Measurements from ENCODE around the gene CDK14.

CDK14 gene

DNA sequence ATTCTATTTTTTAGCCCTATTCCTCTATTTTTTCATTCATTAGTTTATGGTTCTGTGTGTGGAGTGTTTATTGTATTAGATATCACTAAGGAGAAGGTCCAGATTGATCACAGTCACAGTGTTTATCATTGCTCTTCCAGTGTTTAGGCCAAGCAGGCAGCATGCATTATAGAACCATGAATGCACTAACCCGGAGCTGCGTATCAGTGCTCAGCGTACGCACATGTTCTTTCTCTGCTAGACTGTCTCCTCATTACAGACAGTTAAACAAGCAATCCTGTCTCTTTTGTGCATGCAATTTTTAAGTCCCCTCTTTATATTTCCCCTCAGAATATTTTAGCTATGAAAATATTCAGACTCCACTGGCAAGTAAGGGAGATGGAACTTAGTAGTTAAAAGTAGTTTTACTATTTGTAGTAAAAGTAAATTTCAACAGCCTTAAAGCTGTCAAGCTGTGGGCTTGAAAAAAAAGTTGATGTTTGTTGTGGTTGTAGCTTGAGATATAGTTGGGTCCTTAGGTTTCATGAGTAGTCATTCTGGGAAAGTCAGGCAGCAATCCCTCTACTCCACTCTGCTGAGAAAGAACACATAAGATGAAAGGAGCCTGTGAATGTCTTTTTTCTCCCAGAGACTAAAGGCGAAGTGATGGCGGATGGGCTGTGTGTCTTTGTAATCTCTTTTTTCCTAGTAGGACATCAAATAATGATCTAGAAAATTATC, 260.4 kb downstream of the CDK14 start:
- DNase-seq = no peak

DNA sequence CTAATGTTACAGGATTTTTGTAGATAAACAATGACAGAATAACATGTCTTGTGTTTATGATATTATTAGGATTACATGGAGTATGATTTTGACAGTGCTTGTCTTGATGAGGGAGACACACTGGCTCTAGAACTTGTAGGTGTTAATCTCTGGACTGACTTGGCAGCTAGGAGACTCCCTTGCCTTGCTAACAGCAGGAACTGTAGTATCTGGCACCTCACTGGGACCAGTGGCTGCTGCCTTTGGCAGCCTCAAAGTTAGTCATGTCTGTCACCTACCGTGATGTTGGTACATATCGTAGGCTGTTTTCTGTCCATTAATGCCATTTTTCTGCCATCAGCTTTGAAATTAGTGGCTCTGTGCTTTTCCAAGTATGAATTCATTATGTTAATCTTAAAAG, 261.5 kb downstream of the CDK14 start:
- no peak for DNase-seq

DNA sequence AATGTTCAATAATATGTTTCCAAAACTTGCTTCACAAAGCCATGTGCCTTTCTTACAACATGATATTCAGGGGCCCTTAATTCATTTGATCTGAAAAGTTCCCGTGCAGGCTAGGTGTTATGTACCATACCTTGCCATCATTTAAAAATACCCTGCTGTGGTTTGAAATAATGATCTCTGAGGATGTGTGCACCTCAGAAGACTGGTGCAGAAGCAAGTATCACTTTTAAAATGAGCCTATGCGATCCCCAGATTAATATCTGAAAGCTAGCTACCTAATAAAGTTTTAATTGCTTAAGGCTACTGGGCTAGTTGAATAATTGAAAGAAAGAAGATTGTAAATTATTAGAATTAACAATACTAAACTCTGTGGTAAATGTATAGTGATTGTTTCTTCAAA, 262.4 kb downstream of the CDK14 start:
- DNase-seq = no peak

DNA sequence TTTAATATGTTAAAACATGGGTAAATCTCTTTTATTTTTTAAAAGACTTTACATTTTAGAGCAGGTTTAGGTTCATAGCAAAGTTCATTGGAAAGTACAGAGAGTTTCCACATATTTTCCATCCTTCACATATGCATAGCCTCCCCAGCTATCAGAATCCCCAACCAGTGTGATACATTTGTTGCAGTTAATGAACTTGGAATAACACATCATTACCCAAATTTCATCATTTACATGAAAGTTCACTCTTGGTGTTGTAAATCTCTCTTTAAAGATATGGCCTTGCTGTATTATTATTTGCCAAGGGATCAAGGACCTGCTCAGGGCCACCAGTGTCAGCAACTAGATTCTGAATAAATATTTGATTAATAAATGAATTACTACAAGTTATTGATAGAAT, 263.4 kb downstream of the CDK14 start:
- no peak for DNase-seq

DNA sequence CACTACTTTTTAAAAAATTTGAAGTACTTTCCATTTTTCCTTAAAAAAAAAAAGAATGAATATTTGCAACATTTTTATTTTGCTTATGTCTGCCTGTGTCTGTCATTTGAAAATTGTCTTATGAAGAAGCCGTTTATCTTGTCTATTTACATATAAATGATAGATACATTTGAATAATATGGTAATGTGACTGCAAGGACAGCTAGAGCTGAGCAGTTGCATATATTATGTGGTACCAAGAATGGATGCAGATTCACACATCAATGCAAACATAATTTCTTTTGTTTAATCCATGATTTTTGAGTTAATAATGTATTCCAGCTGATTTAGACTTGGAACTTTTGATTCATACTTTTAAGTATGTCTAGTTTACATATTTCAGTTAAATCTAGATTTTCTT, 268.0 kb downstream of the CDK14 start:
- DNase-seq = no peak

DNA sequence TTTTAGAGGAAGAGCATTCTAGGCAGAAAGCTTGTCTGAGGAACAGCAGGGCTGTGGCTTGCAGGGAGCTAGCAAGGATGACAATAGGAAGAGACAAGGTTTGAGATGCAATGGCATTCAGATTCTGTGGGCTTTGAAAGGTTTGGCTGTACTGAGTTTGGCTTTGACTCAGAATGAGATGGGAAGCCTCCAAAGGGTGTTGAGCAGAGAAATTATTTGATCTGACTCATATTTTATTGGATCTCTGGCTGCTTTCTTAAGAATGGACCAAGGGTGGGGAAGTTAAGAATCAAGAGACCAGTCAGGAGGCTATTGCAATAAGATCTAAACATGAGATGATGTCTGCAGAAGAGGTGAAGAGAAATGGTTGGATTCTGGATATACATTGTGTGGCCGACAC, 273.2 kb downstream of the CDK14 start:
- no peak for DNase-seq

DNA sequence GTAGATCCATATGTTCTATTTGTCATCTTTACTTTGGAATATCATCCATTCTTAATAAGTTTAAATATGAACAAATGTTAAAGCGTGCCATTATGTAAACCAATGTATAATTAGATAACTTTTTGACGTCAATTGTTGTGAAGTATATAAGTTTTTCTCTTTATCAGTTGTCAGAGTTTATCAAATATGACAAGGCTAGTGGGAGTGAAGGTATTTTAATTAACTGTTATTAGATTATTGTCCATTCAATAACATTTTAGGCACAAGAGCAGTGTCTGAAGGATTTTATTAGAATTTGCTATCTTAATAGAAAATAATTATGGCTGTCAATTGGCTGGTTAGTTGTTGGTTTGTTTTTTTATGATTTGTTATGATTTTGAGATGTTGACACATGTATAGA, 280.6 kb downstream of the CDK14 start:
- no peak for DNase-seq

DNA sequence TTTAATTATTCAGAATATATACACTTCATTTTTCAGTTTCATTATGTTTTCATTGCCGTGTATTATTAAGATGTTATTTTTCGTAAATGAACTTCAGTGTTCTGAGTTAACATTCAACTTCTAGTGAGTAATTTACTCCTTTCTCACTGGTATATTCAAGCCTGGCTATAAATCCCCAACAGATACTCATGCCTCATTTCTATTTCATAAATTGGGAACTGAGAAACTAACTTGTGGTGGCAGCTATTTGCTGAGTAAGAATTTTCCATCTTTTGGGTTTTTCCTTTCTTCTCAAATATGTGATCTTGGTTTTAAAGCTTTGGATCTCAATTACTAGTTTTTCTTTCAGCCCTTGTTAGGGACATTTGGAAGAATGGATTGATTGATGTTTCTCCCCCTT, 281.1 kb downstream of the CDK14 start:
- DNase-seq = no peak

DNA sequence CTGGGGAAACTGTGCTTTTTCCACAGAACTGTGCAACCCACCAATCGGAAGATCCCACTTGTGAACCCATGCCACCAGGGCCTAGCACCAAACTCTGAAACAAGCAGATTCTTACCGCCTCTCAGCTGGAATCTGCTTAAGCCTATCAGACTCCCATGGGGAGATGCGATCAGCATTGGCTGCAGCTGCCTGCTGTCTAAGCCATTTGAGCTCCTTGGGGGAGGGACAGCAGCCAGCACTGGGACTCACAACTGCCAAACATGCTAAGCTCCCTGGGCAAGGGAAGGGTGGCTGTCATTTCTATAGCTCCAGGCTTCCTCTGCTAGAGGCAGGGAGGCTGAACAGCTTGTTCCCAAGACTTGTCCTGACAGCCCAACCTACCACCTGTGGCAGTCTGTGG, 283.8 kb downstream of the CDK14 start:
- DNase-seq = no peak

DNA sequence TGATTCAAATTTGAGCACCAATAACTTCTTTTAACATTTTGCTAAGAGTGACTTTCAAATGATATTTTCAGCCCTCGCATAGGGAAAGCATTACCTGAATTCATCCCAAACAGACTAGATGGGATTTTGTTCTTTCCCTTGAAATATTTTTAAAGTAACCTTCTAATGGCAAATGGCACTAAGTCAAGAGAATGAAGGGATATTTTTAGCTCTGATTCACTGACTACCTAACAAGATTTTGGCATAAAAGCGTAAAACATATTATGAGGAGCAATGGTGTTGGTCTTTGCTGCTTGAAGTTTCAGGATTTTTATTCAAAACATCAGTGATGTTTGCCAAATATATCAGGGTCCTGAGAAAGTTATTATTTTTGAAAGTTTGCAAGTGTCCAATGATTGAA, 290.3 kb downstream of the CDK14 start:
- no peak for DNase-seq

DNA sequence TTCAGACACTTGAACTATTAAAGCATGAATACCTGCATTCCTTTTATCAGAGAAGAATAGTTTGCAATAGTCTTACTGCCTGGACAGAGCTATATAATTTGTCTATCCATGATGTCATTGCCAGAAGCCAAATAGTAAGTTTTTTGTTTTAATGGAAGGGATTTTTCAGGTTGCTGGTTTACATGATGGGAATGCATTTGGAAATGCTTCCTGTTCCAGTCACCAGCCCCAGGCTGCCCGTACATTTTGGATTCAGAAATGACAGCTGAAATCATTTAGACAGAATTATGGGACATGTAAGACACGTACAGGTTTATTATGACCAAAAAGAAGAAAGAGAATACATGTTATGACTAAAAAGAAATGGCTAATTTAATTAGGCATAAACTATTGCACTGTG, 293.1 kb downstream of the CDK14 start:
- no peak for DNase-seq

DNA sequence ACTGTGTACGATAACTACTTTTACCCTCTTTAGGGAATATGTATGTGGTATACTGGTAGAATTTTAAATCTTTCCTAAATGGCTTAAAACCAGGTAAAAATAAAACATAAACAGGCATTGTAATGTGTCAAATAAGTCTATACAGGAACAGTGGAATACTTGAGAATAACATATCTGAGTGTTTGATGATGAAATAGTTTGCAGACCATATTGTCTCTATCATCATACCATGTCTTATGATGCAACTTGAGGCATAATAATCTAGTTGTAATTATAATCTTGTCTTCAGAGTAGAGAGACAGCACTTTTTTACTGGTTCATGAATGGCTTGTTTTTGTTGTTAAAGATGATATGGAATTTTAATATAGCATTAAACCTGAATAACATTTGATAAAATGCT, 293.5 kb downstream of the CDK14 start:
- DNase-seq = no peak

DNA sequence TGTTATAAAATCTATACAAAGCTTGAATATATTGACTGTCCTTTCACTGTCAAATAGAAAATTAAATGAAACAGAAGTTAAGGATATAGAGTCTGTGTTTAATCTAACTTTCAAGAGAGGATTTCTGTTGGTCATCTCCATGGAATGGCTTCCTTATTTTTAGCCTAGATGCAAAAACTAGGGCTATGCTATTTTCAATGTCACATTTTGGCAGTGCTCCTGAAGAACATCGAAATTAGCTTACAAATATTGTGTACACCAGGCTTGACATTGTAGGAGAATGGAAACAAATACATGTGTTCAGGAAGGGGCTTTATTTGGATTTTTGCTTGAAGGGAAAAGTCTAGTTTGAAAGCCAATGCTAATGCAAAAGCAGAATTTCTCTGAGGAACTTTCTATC, 295.4 kb downstream of the CDK14 start:
- DNase-seq = no peak

DNA sequence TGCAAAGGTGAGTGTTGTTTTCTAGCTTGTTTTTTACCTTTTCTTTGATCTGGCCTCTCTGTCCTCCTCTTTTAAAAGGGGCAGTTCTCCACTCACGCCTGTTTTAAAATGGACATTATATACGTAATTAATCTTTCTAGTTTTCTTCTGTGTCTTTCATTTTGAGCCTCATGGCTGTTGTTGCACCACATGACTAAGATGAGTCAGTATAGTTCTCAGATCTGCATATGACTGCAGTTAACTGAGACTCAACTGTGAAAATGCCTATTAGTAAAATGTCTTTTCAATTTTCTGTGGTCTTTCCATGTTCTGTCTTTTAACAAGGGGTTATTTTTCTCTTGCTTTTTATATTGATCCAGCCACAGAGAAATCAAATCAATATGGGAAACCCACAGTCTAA, 296.1 kb downstream of the CDK14 start:
- no peak for DNase-seq

DNA sequence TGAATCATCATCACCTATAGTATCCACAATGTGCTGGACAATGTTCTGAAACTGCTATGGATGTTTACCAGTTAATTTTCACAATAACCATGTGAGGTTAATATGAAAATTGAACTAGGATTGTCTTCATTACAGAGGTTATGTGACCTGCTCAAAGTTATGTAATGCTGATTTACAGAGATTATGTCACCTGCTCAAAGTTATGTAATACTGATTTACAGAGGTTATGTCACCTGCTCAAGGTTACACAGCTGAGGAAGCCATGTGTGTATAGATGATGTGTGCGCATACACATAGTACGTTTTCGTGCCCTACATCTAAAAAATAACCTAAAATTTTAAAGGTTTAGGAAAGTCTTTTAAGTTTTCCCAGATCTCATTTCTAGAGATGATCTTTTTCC, 298.0 kb downstream of the CDK14 start:
- DNase-seq = no peak

DNA sequence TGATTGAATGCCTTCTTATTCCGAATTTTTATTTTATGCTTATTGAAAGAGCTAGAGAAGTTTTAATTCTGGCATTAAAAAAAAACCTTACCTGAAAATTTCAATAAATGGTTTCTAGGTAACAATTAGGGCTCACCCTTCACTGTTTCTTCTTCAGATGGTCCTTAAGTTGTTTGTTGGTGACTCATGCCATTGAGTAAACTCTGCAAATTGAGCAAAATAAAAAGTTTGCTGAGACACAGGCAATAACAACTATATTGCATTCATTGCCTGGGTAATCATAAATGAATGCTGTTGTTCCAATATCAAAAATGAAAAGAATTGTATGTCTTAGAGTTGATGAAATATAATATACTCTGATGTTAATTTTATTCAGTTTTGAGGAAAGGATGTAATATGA, 300.3 kb downstream of the CDK14 start:
- DNase-seq = no peak

DNA sequence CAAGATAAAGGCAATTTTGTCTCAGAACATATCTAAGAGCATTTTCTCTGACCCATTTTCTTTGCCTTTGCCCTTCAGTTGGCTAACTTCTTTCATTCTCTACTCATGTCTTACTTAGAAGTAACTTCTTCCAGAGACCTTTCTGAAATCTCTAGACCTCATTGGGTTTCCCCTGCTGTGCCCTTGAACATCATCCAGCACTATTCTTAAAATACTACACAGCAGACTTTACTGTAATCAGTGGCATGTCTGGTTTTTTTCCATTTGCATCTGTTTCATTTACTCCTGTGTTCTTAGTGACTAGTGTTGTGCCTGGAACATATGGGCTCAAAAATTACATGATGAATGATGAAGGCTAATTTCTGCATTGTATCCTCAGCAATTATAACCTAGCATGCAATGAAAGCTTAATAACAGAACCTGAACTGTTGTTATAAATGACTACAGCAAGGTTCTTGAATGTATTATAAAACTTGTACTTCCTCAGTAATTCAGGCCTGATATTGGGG, 301.9 kb downstream of the CDK14 start:
- no peak for DNase-seq

DNA sequence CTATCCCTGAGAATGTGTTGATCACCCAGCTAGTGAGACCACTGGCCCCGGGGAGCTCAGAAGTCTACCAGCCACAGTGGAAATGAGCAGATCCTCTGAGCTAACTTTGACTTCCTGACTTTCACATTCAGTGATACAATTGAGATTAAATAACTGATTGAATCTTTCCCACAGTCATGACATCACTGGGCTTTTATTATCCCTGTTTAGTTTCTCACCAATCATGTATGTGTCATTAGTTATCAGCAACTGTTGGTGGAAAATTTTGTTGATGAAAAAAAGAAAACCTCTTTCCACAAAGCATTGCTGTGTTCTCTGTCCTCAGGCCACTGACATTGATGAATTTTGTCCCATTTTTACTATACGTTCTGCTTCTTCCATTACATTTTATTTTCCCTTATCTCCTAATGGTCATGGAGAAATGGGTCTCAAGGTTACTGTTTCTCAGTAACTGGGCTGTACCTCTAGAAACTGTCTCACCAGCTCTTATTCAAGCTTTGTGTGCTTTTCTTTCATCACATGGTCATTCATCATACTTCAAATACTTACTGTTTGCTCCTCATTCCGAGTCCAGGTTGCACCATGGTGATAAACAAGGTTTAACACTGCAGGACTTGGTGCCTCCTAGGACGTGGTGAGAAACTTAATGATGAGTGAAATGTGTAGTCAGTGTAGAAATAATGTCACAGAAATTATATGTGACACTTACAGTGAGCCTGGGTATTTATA, 304.7 kb downstream of the CDK14 start:
- no peak for DNase-seq

DNA sequence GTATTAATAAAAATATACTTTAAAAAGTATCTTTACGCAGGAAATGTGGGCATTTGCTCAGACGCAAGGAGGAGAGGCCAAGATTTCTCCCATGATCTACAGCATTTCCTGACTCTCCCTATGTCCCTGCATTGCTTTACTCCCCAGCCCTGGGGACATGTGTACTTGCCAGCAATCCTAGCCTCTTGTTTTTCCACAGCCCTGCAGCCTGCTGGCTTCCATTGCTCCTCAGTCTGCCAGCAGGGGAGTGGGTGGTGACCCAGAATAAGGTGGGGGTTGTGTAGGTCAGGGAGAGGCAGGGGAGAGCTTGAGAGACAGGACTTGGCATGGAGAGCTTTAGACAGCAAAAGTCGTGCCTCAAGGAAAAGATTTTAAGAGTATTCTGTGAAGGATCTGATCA, 307.7 kb downstream of the CDK14 start:
- no peak for DNase-seq

DNA sequence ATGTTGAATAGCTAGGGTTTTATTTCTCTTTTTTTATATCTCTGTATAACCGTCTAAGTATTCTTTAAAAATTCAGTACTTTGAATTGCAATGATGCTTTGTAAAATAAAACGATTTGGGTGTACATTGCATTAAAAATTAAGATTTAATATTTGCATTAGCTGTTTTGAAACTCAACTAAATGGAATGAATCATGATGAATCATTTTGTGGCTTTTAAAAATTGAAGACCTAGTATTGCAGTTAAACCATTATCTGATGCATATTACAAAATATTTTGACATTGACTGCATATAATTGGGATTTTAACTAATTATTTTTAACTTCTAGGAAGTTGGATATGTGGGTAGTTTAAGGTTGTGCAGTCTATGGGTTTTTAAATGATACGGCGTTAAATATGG, 314.0 kb downstream of the CDK14 start:
- DNase-seq = no peak

DNA sequence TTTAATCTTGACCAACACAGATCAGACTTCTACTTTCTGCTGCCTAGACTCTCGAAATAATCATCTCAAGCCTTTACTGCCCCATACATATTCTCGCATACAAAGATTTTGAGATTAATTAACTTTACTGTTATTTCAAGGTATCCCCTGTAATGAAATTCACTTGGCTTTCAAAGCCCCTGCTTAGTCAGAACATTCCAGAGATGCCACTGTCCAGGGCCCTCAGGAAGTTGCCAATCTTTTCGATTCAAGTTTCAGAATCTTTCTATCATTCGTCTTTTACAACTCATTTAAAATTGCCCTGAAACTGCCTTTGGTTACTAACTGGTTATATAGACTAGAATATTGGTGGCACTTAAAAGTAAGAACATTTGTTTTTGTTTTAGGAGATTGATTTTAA, 320.2 kb downstream of the CDK14 start:
- DNase-seq = no peak

DNA sequence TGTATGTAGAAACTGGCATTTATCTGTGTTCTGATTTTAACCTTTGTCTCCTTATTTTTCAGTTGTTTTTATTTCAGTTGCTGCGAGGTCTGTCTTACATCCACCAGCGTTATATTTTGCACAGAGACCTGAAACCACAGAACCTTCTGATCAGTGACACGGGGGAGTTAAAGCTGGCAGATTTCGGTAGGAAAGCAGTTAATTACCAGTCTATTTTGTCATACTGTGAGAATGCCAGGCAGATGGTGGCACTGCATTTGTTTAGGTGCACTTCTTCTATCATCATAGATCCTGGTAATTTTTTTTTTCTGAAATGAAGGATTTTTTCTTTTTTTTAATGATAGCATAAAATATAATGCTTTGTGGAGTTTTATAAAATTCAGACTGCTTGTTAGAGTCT, 321.4 kb downstream of the CDK14 start:
- no peak for DNase-seq

DNA sequence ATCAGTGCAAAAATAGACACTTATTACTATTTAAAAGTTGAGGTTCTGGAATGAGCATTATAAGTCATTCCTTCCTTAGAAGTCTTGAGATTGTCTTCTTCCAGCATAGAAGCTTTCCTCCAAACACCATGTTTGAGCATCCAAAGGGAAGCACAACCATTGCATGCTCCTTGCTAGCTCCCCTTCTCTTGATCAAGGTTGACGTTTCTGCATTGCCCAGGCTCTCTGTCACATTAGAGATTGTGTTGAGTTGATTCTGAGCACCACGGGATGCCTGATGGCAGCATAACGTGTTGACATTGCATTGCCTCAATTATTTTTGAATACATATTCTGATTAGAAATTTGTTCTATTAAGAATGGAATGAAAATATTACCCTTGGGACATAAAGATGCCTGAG, 322.2 kb downstream of the CDK14 start:
- DNase-seq = no peak

DNA sequence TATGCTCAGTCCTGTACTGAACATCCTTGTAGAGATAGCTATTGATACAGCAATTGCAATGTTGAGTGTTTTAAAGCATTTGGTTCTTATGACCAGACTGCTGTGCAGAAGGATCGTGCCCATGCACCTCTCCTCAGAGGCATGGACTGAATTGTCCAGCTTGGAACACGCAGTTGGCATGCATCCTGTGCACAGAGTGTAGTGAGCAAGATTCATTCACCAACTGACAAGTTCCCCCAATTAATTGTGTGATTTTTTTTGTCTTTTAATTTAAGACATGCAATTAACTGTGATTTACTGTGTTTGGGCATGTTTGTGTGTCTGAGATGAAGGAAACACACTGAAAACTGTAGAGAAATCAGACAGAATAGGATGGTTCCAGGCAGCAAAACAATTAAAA, 323.7 kb downstream of the CDK14 start:
- no peak for DNase-seq

DNA sequence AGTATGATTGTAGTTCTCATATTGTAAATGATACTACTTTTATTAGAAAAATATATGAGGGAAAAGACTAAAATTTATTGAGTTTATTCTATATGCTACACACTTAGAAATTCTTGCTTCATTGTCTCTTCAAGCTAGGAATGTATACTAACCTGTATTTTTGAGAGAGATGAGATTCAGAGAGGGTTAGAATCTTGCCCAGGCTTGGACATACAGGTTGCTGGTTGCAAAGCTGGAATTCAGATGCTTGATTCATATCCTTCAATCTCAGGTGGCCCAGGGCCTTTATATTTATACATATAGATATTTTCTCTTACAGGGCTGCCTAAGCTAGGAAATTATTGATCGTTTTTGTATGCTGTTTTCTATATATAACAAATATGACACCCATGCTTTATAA, 324.2 kb downstream of the CDK14 start:
- no peak for DNase-seq

All from activated CD4-positive, CD25-positive, alpha-beta regulatory T cell (primary cell).